Astrocyte of the cerebellum (primary cell): ENCODE measurements around the gene UQCC5.

Experiments
- DNase-seq: peaks from one replicate; pipeline ENCODE4 v3.0.0-alpha.2; 2011; ENCODE audit warnings: low read depth
- H3K4me3 ChIP-seq: 2 replicates; pipeline ENCODE4 v1.5.1; 2011; ENCODE audit warnings: mild to moderate bottlenecking, low read depth, low read length, moderate library complexity
- CTCF ChIP-seq: IDR thresholded peaks from 2 replicates; pipeline ENCODE4 v1.5.1; 2012; ENCODE audit warnings: low read length, low read depth, moderate library complexity, mild to moderate bottlenecking; ENCODE audit errors: missing control alignments
- in situ Hi-C: cut with HindIII; loops from 2 replicates; pipeline ENCODE4 v1.10.0; 2017; ENCODE audit warnings: low sequenced_read_pairs

Gene UQCC5

GRCh38 chr3:52531860-52532516 lies 4.4 kb upstream of the UQCC5 start:
- no peak for DNase-seq
- in situ Hi-C loops: no loop called here
- H3K4me3 ChIP-seq: peak overlapping the region; percentile 80
- TF ChIP-seq CTCF: no peak

- in situ Hi-C loops: no loop called here
- no peak for TF ChIP-seq CTCF
- peak overlapping the region; percentile 80 for H3K4me3 ChIP-seq
- no peak for DNase-seq
Observed at GRCh38 chr3:52532517-52532837, 3.9 kb upstream of the UQCC5 start.

- in situ Hi-C loops: no loop called here
- peak overlapping the region; percentile 80 for H3K4me3 ChIP-seq
- no peak for DNase-seq
- no peak for TF ChIP-seq CTCF
Observed at GRCh38 chr3:52532838-52533622, 3.4 kb upstream of the UQCC5 start.

GRCh38 chr3:52533623-52534280 lies 2.7 kb upstream of the UQCC5 start, which contains the start of gene NT5DC2:
Gene NT5DC2, minus strand, starts transcription at chr3:52533857. Its CDS starts 120 bp downstream, at chr3:52533737.
- no peak for DNase-seq
- in situ Hi-C loops: no loop called here
- H3K4me3 ChIP-seq: peak within 1 kb of the TSS; percentile 80
- no peak for TF ChIP-seq CTCF

GRCh38 chr3:52534281-52535183 lies 1.9 kb upstream of the UQCC5 start:
- no peak for DNase-seq
- in situ Hi-C loops: loop anchor here (5.0 kb wide), 1 partner anchor 38 kb away; no protein-coding TSS in a partner anchor
- H3K4me3 ChIP-seq: peak overlapping the region; percentile 59
- TF ChIP-seq CTCF: no peak
